ENCODE data around the gene ZNF263.

Gene ZNF263

DNA sequence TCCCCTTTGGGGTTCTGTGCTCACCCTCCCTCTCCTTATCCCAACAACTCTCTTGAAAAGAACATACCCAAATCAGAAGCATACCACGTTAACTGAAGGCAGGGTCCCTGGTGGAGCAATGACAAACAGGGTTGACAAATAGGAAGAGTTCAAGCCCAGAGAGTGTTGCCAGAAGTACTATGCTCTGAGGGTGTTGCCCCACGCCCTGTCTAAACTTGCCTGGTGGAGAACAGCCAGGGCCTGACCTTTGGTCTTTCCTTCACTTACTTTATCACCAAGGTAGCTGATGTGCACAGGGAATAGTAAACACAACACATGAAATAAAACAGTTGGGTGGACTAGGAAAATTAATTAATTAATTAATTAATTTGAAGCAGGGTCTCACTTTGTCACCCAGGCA is 45.4 kb downstream of the ZNF263 start:
- DNase-seq: no peak
